Heart left ventricle (tissue), 13 donors: ENCODE data around the gene CD209.
"Not testable (repeated sequence)": the region's sequence is repeated elsewhere in the genome, so short reads cannot be mapped to it uniquely, and the experiment has no call there.

Experiments
- CTCF ChIP-seq, 12 donors: fragments of 200-600 bp; sonication (generic) in 4 of 12; IDR thresholded peaks; one replicate each; pipeline versions ENCODE4 v1.5.0 to v1.8.0; 2018 to 2022; ENCODE audit warnings: antibody characterized with exemption in 12 of 12, mild to moderate bottlenecking in 5 of 12
- POLR2A ChIP-seq, 2 donors: fragments of 450-650 bp; IDR thresholded peaks; one replicate each; pipeline ENCODE4 v1.6.1; 2017; ENCODE audit warnings: antibody characterized with exemption in 2 of 2, mild to moderate bottlenecking in 2 of 2, moderate library complexity in 2 of 2
- donor health status: ischemic (EF 13 %, LVEDD 7.1; RV severe dilation, severe dysfunction).
- donor health status: DM: no; HTN: yes; CAD: no.
- donor health status: DM: no; HTN: no; CAD: no.
- donor health status: ischemic (EF 25% LVEDD 6.9; RV normal size, moderate dysfunction).
- donor health status: ischemic (EF 25% LVEDD 5.7; RV mildly dilated, moderate dysfunction).
- donor health status: ischemic (EF 35%, LVEDD 5.7; RV mildly dilated, moderate dysfunction).
- donor health status: nonischemic (EF 11% LVEDD 7.7; RV severe dilation, severe dysfunction).
- donor health status: DM: yes; HTN: yes; CAD: no.
- donor health status: PGD.
- donor health status: ischemic (EF 29% LVEDD 5.4; RV normal size, mild dysfunction).
- donor health status: nonischemic (EF 23%, LVEDD 6.1; RV moderate dilation, normal function).

GRCh38 chr19:7792701-7793100, 45.4 kb upstream of the CD209 start:
- not testable (repeated sequence) for TF ChIP-seq CTCF, POLR2A (IDR thresholded peaks at IDR 0.05)
